Daoy (cell line): Measurements from ENCODE around the gene CEP43. TPM values are rescaled to one million over a fixed set of nuclear protein-coding genes. Genes with fewer than 3 reads are reported as not detected.

Experiments used
- DNase-seq: peaks from one replicate; pipeline ENCODE4 v3.0.0-alpha.2; 2015; ENCODE audit warnings: low read depth
- total RNA-seq: library from RNA; depleted of rRNA; stranded (reverse); fragments of >200 nt; shearing (Covaris generic); gene quantifications from 2 replicates; pipeline ENCODE4 v1.2.3, GENCODE V29; 2014

CEP43 gene
- total RNA-seq, 1 experiment from 2014 or later: 40.9 TPM

DNA sequence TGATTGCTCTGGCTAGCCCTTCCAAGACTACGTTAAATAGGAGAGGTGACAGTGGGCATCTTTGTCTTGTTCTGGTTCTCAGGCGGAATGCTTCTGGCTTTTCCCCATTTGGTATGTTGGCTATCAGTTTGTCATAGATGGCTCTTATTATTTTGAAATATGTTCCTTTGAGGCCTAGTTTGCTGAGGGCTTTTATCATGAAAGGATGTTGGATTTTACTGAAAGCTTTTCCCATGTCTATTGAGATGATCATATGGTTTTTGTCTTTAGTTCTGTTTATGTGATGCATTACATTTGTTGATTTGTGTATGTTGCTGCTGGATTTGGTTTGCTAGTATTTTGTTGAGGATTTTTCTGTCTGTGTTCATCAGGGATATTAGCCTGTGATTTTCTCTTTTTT, 32.9 kb upstream of the CEP43 start:
- no peak for DNase-seq

DNA sequence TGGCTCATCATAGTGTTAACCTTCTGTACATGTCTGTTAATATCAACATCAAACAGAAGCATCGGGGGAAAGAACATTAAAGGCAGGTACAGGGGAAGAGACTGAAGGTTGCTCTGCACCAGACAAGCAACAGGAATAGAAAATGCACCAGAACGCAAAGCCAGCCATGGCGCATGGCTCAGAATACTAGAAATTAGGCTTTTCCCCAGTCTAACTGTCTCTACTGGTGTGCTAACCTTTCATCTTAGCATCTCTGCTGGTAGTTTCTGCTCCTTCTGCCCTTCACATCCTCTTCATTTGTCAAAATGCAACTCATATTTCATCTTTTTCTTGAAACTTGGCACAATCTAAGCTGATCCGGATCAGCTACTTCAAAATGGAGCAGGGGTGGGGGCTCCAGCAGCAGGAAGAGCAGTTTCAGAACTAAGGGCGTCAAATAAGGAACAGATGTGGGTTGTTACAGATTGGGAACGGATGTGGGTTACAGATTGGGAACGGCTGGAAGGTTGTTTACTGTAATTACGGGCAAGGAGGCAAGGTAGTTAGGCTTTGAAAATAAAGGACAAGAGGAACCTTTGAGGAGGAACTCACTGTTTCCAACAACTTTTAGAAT, 29.7 kb upstream of the CEP43 start:
- DNase-seq: no peak

DNA sequence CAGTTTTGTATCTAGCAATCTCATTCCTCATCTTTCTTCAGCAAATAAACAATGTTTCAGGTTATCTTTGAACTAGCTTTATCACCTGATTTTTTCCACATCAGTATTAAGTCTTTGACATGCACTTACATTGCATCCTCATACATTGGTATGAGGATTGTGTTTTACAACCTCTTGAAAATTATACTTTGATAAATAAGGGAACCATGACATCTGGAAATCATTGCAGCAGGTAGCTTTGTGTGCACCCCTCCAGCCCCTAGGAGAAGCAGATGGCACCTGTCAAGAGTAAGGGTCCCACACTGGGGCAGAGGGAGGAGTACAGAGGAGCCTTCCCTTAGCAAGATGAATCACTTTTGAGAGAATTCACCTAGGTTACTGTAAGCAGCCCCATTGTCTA, 29.1 kb upstream of the CEP43 start:
- no peak for DNase-seq

DNA sequence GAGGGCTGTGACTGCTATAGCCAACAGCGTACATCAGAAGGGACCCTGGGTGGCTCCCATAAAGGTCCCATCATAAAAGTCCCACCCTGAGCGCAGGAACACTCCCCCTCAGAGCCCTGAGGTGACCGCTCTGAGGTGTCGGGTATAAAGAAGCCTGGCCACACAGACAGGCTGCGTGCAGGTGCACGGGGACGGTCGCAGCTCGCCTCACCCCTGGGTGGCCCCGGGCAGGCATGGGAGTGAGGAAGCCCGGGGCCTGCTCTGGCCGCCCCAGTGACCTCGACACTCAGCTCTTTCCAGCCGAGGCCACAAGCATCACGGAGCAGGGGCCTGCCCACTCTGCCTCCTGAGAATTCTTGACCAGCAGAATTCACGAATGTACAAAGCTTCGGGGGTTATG, 28.4 kb upstream of the CEP43 start:
- DNase-seq: no peak

DNA sequence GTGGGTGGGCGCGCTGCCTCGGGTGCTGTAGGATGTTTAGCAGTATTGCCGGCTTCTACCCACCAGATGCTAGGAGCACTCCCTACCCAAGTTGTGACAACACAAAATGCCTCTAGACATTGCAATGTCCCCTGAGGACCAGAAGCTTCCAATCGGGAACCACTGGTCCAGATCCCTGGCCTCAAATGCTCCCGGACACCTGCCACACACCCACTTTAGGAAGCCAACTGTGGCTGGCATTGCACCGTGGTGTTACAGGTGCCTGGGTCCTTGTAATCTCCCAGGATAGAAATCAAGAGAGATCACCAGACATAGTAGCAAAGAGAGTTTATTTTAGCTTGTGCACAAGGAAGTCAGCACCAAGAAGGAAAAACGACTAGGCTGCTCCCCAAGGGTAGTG, 27.9 kb upstream of the CEP43 start:
- DNase-seq: no peak

DNA sequence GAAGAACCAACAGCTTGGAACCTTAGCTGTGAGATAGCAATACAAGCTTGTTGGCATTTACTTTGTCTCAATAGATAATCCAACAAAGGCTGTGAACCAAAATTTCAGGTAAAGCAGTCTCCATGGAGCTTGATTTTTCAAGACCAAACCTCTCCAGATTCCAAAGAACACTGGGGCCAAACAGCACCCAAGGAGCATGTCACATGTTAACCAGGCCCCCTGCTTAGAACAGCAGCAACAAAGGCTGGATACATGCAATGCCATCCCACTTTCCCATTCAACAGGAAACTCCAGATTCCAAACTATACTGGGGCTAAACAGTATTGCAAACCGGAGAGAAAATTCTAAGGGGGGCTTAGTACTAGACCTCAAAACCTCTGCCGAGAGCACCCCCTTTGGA, 27.1 kb upstream of the CEP43 start:
- no peak for DNase-seq

DNA sequence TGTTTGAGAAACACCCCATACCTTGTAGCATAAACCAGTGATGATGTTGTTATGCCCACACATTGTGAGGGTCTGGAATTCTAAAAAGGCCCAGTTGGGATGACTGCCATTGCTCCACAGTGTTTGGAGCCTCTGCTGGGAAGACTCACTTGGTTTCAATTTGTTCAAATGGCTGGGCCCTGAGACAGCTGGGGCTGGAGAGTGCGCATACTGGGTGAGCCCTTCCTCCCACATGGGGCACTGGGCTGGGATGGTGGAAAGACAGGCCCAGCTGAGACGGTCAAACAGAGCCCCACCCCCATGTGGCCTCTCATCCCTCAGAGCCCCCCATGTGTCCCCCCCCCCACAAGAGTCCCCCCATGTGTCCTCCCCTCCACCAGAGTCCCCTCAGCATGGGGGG, 22.6 kb upstream of the CEP43 start:
- no peak for DNase-seq

DNA sequence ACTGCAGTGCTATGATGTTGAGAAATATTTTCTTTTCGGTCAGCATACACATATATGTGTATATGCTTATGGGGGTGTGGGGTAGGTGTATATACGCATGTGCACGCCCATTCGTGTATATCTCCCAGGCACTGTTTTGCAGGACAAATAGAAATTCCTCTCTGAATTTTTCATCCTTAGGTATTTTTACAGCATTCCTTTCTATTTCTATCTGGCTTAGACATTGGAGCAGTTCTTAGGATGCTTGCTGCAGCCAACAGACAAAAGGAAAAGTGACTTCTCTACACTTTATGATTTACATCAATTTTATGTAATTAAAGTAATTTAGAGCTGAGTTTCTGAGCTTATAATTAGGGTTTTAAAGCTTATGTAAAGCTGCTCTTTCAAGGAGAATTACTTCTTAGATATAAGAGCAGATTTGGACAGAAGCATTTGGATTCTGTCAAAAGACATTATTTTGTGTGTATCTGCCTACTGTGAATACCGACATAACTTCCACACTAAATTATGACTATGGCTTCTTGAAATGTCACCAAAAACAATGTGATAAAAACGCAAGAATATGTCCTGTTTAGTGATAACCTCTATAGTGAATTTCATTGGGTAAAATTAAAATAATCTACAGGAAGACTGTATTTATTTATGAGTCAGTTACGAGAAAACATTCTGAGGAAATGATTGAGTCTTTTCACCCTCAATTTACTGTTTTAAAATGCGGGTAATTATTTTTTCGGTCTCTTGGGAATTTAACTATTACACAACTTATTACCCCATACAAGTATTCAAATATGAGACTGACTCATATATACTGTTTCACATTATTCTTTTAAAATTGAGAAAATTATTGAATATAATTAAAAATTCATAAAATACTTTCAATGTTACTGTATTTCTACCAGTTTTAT, 21.3 kb upstream of the CEP43 start:
- no peak for DNase-seq

DNA sequence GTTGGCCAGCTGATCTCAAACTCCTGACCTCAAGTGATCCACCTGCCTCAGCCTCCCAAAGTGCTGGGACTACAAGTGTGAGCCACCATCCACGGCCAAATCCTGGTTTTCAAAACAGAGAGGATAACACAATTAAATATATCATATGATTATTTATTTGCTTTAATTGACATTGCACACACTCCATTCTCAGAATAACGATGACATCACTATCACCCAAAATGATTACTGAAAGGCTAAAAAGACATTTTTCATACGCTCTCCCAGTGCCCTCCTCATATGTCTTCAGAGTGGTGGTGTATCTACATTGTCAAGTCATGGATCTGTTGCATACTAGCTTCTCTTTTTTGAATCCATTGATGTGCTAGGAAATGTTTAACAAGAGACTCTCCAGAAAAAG, 18.5 kb upstream of the CEP43 start:
- DNase-seq: no peak

DNA sequence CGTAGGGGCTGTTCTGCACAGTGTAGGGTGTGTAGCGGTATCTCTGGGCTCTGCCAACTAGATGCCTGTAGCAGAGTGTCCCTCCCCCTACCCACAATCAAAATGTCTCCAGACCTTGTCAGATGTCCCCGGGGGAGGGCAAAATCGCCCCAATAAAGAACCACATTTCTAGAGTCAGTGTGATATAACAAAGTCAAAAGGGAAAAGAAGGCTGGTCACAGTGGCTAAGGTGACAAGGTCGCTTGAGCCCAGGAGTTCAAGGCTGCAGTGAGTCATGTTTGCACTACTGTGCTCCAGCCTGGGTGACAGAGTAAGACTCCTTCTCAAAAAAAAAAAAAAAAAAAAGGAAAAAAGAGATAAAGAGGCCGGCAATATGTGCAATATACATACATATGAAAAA, 11.7 kb upstream of the CEP43 start:
- no peak for DNase-seq

DNA sequence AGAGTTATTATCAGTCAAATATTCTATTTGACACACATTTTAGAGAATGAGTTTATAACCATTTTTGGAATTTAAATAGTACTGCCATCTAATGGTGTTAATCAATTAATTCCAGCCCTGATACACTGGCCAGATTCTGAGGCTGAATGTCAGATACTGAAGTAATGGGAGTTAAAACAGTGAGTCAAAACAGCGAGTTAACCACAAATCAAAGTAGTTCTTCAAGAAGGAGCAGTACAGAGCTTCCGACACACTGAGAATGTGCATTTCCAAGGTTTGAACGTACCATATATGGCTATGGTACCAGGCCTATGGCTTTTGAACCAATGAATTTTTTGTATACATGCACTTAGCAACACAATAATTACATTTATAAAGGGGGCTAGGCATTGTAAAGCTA, 11.3 kb upstream of the CEP43 start:
- no peak for DNase-seq

DNA sequence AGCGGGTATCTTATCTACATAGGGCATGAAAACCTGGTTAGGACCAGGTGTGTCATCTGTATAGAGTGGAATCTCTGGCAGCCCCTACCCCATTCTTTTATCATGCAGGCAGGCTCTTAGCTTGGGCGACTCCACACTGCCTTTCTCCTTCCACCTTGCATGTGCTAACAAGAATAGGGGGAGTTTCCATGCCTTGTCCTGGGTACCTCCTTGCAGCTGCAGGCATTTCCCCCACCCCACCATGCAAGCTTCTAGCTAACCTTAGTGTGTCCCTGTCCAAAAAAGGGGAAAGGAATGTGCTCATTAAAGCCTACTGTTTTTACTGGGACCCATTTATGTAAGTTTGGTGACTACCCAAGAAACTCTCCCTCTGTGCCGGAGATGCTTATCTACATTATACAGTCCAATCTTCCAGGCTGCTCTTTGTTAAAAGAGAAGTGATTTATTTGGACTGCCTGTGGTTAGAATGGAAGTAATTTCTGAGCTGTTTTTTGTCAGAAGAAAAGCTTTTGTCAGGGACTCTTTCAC, 10.5 kb upstream of the CEP43 start:
- DNase-seq: no peak

DNA sequence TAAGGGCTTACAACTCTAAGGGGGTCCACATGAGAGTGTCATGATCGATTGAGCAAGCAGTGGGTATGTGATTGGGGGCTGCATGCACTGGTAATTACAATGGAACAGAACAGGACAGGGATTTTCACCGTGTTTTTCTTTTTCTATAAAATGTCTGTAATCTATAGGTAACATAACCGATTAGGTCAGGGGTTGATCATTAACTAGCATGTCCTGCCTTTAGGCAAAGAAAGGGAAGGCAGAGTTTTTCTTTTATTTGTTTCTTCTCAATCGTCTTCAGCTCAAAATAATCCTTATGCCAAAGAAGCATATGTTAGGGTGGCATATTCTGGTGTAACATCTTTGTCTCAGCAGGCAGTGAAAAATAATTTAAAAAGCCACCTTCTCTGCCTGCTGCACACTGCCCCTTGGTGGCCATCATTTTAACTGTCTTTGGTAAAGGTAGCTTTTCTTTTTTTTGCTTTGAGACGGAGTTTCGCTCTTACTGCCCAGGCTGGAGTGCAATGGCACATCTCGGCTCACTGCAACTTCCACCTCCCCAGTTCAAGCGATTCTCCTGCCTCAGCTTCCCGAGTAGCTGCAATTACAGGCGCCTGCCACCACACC, 9.7 kb upstream of the CEP43 start:
- peak; percentile 2 for DNase-seq

DNA sequence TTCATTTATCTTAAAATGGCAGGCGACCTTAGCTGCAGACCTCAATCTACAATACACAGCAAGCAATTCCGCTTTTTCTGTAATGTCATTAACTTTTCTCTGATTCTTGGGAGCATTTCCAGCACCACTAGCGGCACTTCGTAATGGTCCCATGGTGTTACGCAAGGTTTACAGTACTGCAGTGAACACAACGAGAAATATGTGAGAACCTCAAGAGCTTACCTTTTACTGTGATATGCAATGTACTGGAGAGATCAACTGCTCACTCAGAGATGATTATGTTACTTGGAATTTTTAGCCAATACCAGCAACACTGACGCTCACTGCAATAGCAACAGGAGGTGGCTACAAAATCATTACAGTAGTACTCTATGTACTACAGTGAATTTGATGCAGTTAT, 2.8 kb upstream of the CEP43 start:
- DNase-seq: no peak

DNA sequence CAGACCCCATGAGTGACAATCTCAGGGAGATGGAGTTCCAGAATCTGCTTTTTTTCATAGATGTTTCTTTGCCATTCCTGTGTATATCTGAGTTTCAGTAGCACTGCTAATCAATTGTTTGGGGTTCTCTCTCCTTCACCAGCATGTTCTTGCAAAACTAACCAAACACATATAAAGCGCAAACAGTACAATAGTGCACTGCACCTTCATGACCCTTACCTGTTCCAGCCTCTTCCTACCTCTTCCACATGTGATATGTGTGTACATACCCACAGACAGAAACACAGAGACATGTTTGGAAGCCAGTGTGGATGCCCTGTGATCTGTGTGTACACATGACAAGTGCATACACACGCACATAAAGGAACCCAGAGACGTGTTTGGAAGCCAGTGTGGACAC, 1.8 kb upstream of the CEP43 start:
- DNase-seq: no peak

DNA sequence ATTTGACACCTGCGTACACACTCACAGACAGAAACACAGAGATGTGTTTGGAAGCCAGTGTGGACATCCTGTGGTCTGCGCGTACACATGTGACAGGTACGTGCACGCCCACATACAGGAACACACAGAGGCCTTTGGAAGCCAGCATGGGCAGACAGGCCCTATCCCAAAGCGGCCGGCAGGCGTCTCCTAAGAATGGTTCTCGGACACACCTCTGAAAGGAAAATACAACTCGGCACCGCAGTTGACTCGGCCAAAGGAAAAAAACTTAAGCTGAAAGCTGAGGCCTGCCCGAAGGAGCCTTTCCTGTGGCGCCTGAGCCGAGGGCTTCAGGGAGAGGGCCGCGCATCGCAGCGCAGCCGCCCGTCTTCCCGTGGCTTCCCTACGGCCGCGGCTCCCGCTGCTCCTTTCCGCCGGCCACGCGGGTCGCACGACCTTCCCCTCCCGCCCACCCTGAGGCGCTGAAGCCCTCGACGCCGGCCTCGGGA, 1.4 kb upstream of the CEP43 start:
- DNase-seq: peak; percentile 53

DNA sequence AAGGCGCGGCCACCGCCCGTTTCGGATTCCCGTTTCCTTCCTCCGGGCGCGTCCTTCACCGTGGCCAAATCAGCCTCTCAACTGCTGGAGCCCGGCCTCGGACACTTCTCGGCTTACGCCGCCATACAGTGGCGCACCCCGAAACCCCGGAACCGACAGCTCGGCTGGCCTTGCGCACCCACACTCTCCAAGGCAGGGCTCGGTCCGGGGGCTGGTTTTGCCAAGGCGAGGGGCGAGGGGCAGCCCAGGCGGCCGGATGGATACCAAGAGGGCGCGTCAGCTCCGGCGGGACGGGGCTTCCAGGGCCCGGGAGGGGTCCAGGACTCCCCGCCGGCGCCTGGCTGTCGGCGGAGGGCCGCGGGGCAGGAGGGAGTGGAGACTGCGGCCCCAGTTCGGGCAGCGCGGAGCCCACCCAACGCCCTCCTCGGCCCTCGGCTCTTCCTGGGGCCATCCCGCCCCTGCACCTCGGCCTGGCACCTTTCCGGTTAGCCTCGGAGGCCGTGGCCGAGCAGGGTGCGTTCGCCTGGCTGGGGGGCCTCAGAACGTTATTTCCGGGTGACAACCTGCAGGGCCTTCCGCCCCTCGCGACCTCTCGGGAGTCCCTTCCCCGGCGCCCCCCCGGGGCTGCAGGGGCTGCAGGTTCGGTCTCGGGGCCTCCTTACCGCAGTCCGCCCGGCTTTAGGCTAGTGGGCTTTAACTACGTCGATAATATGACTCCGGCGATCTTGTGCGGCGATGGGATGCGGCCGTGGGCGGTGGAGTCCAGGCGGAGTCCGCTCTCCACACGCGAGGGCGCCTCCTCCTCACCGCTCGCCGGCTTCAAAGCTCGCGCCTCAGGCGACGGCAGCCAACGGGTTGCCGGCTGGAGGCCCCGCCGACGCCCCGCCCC, 697 bp upstream of the CEP43 start:
- peak; percentile 9 for DNase-seq

DNA sequence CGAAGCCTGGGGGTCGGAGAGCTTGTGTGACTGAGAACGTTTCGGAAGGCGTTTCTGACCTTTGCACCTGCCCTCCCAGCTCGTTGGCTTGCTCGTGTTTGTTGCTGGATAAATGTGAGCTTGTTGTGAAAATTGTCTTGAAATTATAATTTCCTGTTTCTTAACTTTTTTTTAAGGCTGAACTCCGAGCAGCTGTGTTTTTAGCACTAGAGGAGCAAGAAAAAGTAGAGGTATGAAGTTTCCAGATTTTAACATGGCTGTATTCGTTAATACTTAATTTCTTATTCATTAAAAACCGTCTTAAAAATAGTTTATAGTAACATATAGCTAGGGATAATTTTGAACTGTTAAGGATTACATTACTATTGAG, 672 bp downstream of the CEP43 start:
- no peak for DNase-seq

DNA sequence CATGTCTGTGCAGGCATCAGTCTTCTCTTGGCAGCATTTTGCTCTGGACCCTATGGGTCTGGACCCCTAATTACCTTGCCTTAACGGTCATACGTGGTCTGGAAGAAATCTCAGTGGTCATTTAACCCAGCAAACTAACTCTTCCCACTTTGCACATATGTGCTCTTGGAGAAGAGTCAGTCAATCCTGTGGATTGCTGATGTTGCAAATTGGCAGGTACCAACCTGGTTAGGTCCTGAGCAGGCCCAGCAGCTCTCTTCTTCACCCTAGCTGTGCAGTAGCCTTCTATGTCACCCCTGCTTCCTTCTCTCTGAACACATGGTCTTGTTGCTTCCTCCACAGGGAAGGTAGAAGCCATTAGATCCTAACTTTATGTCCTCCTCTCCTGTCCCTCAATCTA, 1.6 kb downstream of the CEP43 start:
- no peak for DNase-seq

DNA sequence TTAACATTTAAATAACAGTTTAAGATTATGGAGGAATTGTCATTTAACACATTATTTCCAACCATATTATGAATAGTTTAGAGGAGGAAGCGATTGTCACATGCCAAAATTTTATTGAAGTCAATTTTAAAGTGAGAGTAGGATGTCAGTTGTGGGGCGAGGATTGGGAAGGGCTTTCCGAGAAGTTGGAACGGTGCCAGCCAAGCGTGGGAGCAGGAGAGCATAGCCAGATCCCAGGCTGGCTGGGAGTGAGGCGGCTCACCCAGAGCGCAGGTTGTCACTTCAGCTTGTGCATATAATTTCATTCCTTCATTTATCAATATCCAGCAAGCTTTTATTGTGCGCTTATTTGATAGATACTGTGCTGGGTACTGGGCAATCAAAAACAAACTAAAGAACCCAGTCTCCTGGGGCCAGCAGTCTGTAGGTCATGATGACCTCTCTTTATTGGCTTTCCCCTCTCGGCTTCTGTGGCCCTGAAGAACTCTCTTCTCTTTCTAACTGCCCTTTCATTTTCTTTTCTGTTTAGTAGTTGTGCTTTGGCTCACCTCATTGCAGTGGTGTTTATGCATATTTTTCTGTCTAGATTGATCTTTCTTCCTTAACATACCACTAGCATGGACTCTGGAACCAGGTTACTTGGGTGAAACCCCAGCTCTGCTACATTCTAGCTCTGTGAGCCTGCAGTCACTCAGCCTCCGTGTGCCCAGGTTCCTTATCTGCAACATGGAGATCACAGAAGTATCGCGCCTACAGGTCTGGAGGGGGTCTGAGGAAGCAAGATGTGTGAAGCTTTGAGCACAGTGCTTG, 6.4 kb downstream of the CEP43 start:
- DNase-seq: no peak

DNA sequence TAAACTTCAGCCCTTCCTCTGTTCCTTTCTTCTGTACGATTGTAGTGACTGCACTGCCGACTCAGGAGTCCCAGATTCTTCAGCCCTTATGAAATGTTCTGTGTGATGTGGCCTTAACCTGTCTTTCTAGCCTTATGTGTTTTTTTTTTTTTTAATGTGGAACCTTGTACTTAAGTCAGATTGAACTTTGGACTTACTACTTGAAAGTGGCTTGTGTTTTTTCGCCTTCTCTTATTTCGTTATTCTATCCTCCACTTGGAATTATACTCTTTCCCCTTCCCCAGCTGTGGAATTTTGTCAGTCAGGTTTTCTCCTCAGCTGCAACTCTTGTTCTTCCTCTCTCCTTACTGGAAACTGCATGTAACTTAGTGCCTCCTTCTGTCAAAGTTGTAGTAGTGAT, 8.8 kb downstream of the CEP43 start:
- no peak for DNase-seq
